GM15510 (cell line): ENCODE data around the gene SLC25A21.

Source experiments
- POLR2A ChIP-seq: IDR thresholded peaks from 3 replicates; pipeline ENCODE4 v1.6.1; 2011; ENCODE audit warnings: borderline replicate concordance; ENCODE audit not compliant: insufficient read length; ENCODE audit errors: extremely low read depth

The SLC25A21 gene

GRCh38 chr14:36863271-36863670 lies 309.1 kb downstream of the SLC25A21 start:
- TF ChIP-seq POLR2A: no peak

GRCh38 chr14:36860831-36861230 lies 311.6 kb downstream of the SLC25A21 start:
- TF ChIP-seq POLR2A: no peak

- no peak for TF ChIP-seq POLR2A
Observed at GRCh38 chr14:36859119-36859518, 313.3 kb downstream of the SLC25A21 start.

GRCh38 chr14:36857842-36858445 lies 314.5 kb downstream of the SLC25A21 start:
- no peak for TF ChIP-seq POLR2A

GRCh38 chr14:36857136-36857535 lies 315.3 kb downstream of the SLC25A21 start:
- no peak for TF ChIP-seq POLR2A

- no peak for TF ChIP-seq POLR2A
Observed at GRCh38 chr14:36856095-36856878, 316.1 kb downstream of the SLC25A21 start.

- no peak for TF ChIP-seq POLR2A
Observed at GRCh38 chr14:36855396-36855795, 317.0 kb downstream of the SLC25A21 start.

GRCh38 chr14:36852981-36853691 lies 319.3 kb downstream of the SLC25A21 start:
- TF ChIP-seq POLR2A: no peak

- no peak for TF ChIP-seq POLR2A
Observed at GRCh38 chr14:36848213-36848612, 324.2 kb downstream of the SLC25A21 start.

- no peak for TF ChIP-seq POLR2A
Observed at GRCh38 chr14:36847366-36847765, 325.0 kb downstream of the SLC25A21 start.

GRCh38 chr14:36845356-36846012 lies 326.9 kb downstream of the SLC25A21 start:
- TF ChIP-seq POLR2A: no peak

- TF ChIP-seq POLR2A: no peak
Observed at GRCh38 chr14:36844443-36845195, 327.8 kb downstream of the SLC25A21 start.

GRCh38 chr14:36843410-36843809 lies 329.0 kb downstream of the SLC25A21 start:
- TF ChIP-seq POLR2A: no peak

- TF ChIP-seq POLR2A: no peak
Observed at GRCh38 chr14:36835128-36835527, 337.3 kb downstream of the SLC25A21 start.
